ENCODE data around the gene UTF1. TPM values are rescaled to one million over a fixed set of nuclear protein-coding genes. Genes with fewer than 3 reads are reported as not detected.

Gene UTF1
- polyA plus RNA-seq, 1 experiment, result not detected

- H3K36me3 ChIP-seq (ENCODE audit: control insufficient read depth, insufficient read depth, low read length), result no peaks in the 10 kb centered on the region
- ChIA-PET POLR2A (no interaction called here), CTCF (no interaction called here)
- no peak for TF ChIP-seq CTCF (IDR thresholded peaks at IDR 0.05; ENCODE audit: insufficient read depth, low read depth, low read length)
- no peak overlapping the region for H3K4me3 ChIP-seq (ENCODE audit: low read depth, low read length)
- peaks cover 7% of the 10 kb centered on the region for H3K27me3 ChIP-seq (ENCODE audit: control insufficient read depth, insufficient read depth, low read length)
- DNase-seq (ENCODE audit: low read depth), result no peak
These were observed 5.9 kb upstream of the UTF1 start for GRCh38 chr10:133224076-133224475.

GRCh38 chr10:133224756-133225372 lies 5.2 kb upstream of the UTF1 start:
- POLR2A ChIA-PET, result no interaction called here
- Histone ChIP-seq H3K27me3 (ENCODE audit: control insufficient read depth, insufficient read depth, low read length) (peaks cover 11% of the 10 kb centered on the region), H3K4me3 (ENCODE audit: low read depth, low read length) (no peak overlapping the region), H3K36me3 (ENCODE audit: control insufficient read depth, insufficient read depth, low read length) (no peaks in the 10 kb centered on the region)
- TF ChIP-seq CTCF (IDR thresholded peaks at IDR 0.05; ENCODE audit: insufficient read depth, low read depth, low read length), result no peak
- DNase-seq (ENCODE audit: low read depth), result no peak
- CTCF ChIA-PET, result interaction anchor here (0.7 kb wide), 1 partner anchor 17 kb away, joined by 3 read pairs; no protein-coding TSS in a partner anchor

GRCh38 chr10:133225707-133226191 lies 4.3 kb upstream of the UTF1 start:
- DNase-seq (ENCODE audit: low read depth), result no peak
- Histone ChIP-seq H3K4me3 (ENCODE audit: low read depth, low read length) (no peak overlapping the region), H3K36me3 (ENCODE audit: control insufficient read depth, insufficient read depth, low read length) (no peaks in the 10 kb centered on the region), H3K27me3 (ENCODE audit: control insufficient read depth, insufficient read depth, low read length) (peaks cover 11% of the 10 kb centered on the region)
- POLR2A ChIA-PET, result no interaction called here
- CTCF ChIA-PET, result interaction anchor here (0.7 kb wide), 1 partner anchor 17 kb away, joined by 3 read pairs; no protein-coding TSS in a partner anchor
- TF ChIP-seq CTCF (IDR thresholded peaks at IDR 0.05; ENCODE audit: insufficient read depth, low read depth, low read length), result no peak

GRCh38 chr10:133226251-133226808 lies 3.7 kb upstream of the UTF1 start:
- no peak for TF ChIP-seq CTCF (IDR thresholded peaks at IDR 0.05; ENCODE audit: insufficient read depth, low read depth, low read length)
- H3K27me3 ChIP-seq (ENCODE audit: control insufficient read depth, insufficient read depth, low read length), result peaks cover 13% of the 10 kb centered on the region
- H3K4me3 ChIP-seq (ENCODE audit: low read depth, low read length), result no peak overlapping the region
- H3K36me3 ChIP-seq (ENCODE audit: control insufficient read depth, insufficient read depth, low read length), result no peaks in the 10 kb centered on the region
- POLR2A ChIA-PET, result no interaction called here
- no peak for DNase-seq (ENCODE audit: low read depth)
- CTCF ChIA-PET, result no interaction called here

GRCh38 chr10:133227256-133227655 lies 2.8 kb upstream of the UTF1 start:
- Histone ChIP-seq H3K27me3 (ENCODE audit: control insufficient read depth, insufficient read depth, low read length) (peaks cover 22% of the 10 kb centered on the region), H3K36me3 (ENCODE audit: control insufficient read depth, insufficient read depth, low read length) (no peaks in the 10 kb centered on the region), H3K4me3 (ENCODE audit: low read depth, low read length) (no peak overlapping the region)
- no peak for DNase-seq (ENCODE audit: low read depth)
- CTCF ChIA-PET, result no interaction called here
- TF ChIP-seq CTCF (IDR thresholded peaks at IDR 0.05; ENCODE audit: insufficient read depth, low read depth, low read length), result no peak
- POLR2A ChIA-PET, result no interaction called here
